H9 (cell line): ENCODE data around the gene SLC6A19. TPM values are rescaled to one million over a fixed set of nuclear protein-coding genes. Genes with fewer than 3 reads are reported as not detected.

ENCODE experiments used
- DNase-seq: peaks from one replicate; pipeline ENCODE4 v3.0.0-alpha.2; 2017
- H2AFZ ChIP-seq: one replicate; pipeline ENCODE4 v1.6.1; 2013; ENCODE audit warnings: mild to moderate bottlenecking, low read length, control low read depth, moderate library complexity
- H2AK5ac ChIP-seq: 2 replicates; pipeline ENCODE4 v1.6.1; 2013; ENCODE audit warnings: low read length, control low read depth, mixed read lengths; ENCODE audit not compliant: insufficient read length
- H2BK120ac ChIP-seq: one replicate; pipeline ENCODE4 v1.6.1; 2013; ENCODE audit warnings: low read depth, mild to moderate bottlenecking, low read length, control low read depth, inconsistent platforms; ENCODE audit not compliant: poor library complexity, severe bottlenecking
- H2BK12ac ChIP-seq: 2 replicates; pipeline ENCODE4 v1.6.1; 2013; ENCODE audit warnings: low read length, control low read depth, mixed read lengths, low read depth; ENCODE audit not compliant: insufficient read length
- H2BK15ac ChIP-seq: 2 replicates; pipeline ENCODE4 v1.6.1; 2013; ENCODE audit warnings: low read depth, low read length, control low read depth
- H2BK20ac ChIP-seq: one replicate; pipeline ENCODE4 v1.6.1; 2013; ENCODE audit warnings: low read depth, mild to moderate bottlenecking, low read length, control low read depth, inconsistent platforms; ENCODE audit not compliant: poor library complexity, severe bottlenecking
- H2BK5ac ChIP-seq: 2 replicates; pipeline ENCODE4 v1.6.1; 2013; ENCODE audit warnings: low read length, control low read depth, mixed read lengths; ENCODE audit not compliant: insufficient read length
- H3K14ac ChIP-seq: 2 replicates; pipeline ENCODE4 v1.6.1; 2013; ENCODE audit warnings: low read length, control low read depth; ENCODE audit not compliant: insufficient read depth
- H3K18ac ChIP-seq: 2 replicates; pipeline ENCODE4 v1.6.1; 2013; ENCODE audit warnings: low read depth, mild to moderate bottlenecking, mixed read lengths, low read length, control low read depth; ENCODE audit not compliant: insufficient read length
- H3K23ac ChIP-seq: 2 replicates; pipeline ENCODE4 v1.6.1; 2013; ENCODE audit warnings: low read length, control low read depth, mixed read lengths, low read depth; ENCODE audit not compliant: insufficient read length
- H3K23me2 ChIP-seq: 2 replicates; pipeline ENCODE4 v1.6.1; 2013; ENCODE audit warnings: low read depth, mild to moderate bottlenecking, mixed read lengths, low read length, control low read depth; ENCODE audit not compliant: insufficient read length, poor library complexity, severe bottlenecking
- H3K27ac ChIP-seq: 2 replicates; pipeline ENCODE4 v1.5.1; 2013; ENCODE audit warnings: low read length, control low read depth, mixed read lengths, low read depth; ENCODE audit not compliant: insufficient read length
- H3K27me3 ChIP-seq: 2 replicates; pipeline ENCODE4 v1.6.1; 2013; ENCODE audit warnings: low read length, control low read depth, inconsistent platforms; ENCODE audit not compliant: insufficient read depth
- H3K4ac ChIP-seq: 2 replicates; pipeline ENCODE4 v1.6.1; 2013; ENCODE audit warnings: low read depth, mild to moderate bottlenecking, control low read depth, inconsistent platforms, low read length, moderate library complexity
- H3K4me1 ChIP-seq: 2 replicates; pipeline ENCODE4 v1.6.1; 2013; ENCODE audit warnings: low read length, control low read depth, inconsistent platforms; ENCODE audit not compliant: insufficient read depth
- H3K4me2 ChIP-seq: 2 replicates; pipeline ENCODE4 v1.6.1; 2013; ENCODE audit warnings: low read length, control low read depth, mixed read lengths; ENCODE audit not compliant: insufficient read length, insufficient read depth
- H3K56ac ChIP-seq: 2 replicates; pipeline ENCODE4 v1.6.1; 2013; ENCODE audit warnings: low read depth, mild to moderate bottlenecking, mixed read lengths, low read length, control low read depth; ENCODE audit not compliant: insufficient read length
- H3K79me1 ChIP-seq: 2 replicates; pipeline ENCODE4 v1.6.1; 2013; ENCODE audit warnings: low read depth, mild to moderate bottlenecking, moderate library complexity, low read length, control low read depth, inconsistent platforms; ENCODE audit not compliant: insufficient read depth, poor library complexity, severe bottlenecking
- H3K79me2 ChIP-seq: 2 replicates; pipeline ENCODE4 v1.6.1; 2013; ENCODE audit warnings: low read length, control low read depth, inconsistent platforms; ENCODE audit not compliant: insufficient read depth
- H3K9ac ChIP-seq: 2 replicates; pipeline ENCODE4 v1.6.1; 2013; ENCODE audit warnings: low read length, control low read depth, mixed read lengths; ENCODE audit not compliant: insufficient read length; ENCODE audit errors: extremely low read depth
- H3K9me3 ChIP-seq: one replicate; pipeline ENCODE4 v1.6.1; 2013; ENCODE audit warnings: low read depth, low read length, inconsistent platforms; ENCODE audit not compliant: control insufficient read depth
- H3T11ph ChIP-seq: one replicate; pipeline ENCODE4 v1.6.1; 2013; ENCODE audit warnings: mild to moderate bottlenecking, low read length, control low read depth, inconsistent platforms
- H4K20me1 ChIP-seq: one replicate; pipeline ENCODE4 v1.6.1; 2013; ENCODE audit not compliant: control insufficient read depth, insufficient read length, insufficient read depth
- H4K5ac ChIP-seq: 2 replicates; pipeline ENCODE4 v1.6.1; 2013; ENCODE audit warnings: low read depth, mild to moderate bottlenecking, mixed read lengths, low read length, control low read depth; ENCODE audit not compliant: insufficient read length
- H4K8ac ChIP-seq: replicated peaks from 2 replicates; pipeline ENCODE4 v1.6.1; 2013; ENCODE audit warnings: low read length, control low read depth, mixed read lengths, low read depth; ENCODE audit not compliant: insufficient read length
- H4K91ac ChIP-seq: 2 replicates; pipeline ENCODE4 v1.6.1; 2013; ENCODE audit warnings: low read depth, mild to moderate bottlenecking, moderate library complexity, mixed read lengths, low read length, control low read depth; ENCODE audit not compliant: insufficient read length
- H3K27ac Mint-ChIP-seq, 3 experiments: 2 replicates in 2 of 3; 3 replicates in 1 of 3; pipeline ENCODE4 v1.8.0; 2020 to 2021; ENCODE audit warnings: mixed read lengths in 3 of 3, mild to moderate bottlenecking in 1 of 3, moderate library complexity in 1 of 3
- H3K27me3 Mint-ChIP-seq: 2 replicates; pipeline ENCODE4 v1.8.0; 2021; ENCODE audit warnings: low read depth, mild to moderate bottlenecking, moderate library complexity, mixed read lengths
- H3K36me3 Mint-ChIP-seq, 3 experiments: 2 replicates in 2 of 3; 3 replicates in 1 of 3; pipeline ENCODE4 v1.8.0; 2020 to 2021; ENCODE audit warnings: low read depth in 3 of 3, mixed read lengths in 3 of 3; ENCODE audit not compliant: insufficient read depth in 1 of 3
- H3K4me1 Mint-ChIP-seq, 2 experiments: 2 replicates each; pipeline ENCODE4 v1.8.0; 2020; ENCODE audit warnings: mixed read lengths in 2 of 2
- H3K4me3 Mint-ChIP-seq, 2 experiments: 2 replicates in 1 of 2; 3 replicates in 1 of 2; pipeline ENCODE4 v1.8.0; 2020 to 2021; ENCODE audit warnings: mild to moderate bottlenecking in 2 of 2, mixed read lengths in 2 of 2, moderate library complexity in 1 of 2
- H3K9me3 Mint-ChIP-seq, 2 experiments: 2 replicates in 1 of 2; 3 replicates in 1 of 2; pipeline ENCODE4 v1.8.0; 2020; ENCODE audit warnings: mild to moderate bottlenecking in 2 of 2, mixed read lengths in 2 of 2, moderate library complexity in 1 of 2
- CTCF ChIP-seq: fragments of 200-600 bp; sonication (generic); conservative IDR thresholded peaks from 3 replicates; pipeline ENCODE4 v1.8.0; 2021; ENCODE audit warnings: antibody characterized with exemption, mild to moderate bottlenecking
- WGBS: extraction: QIAGEN DNeasy Blood & Tissue Kit; methylation state at CpG from one replicate; pipeline ENCODE4 v1.1.7; 2013; ENCODE audit warnings: missing lambda C conversion rate, low lambda C conversion rate, mixed read lengths; ENCODE audit not compliant: insufficient read length; ENCODE audit errors: extremely low coverage; 5-methylcytosine and 5-hydroxymethylcytosine counted together
- total RNA-seq: library from RNA; stranded (reverse); gene quantifications from 2 replicates; pipeline ENCODE4 v1.2.1, GENCODE V29; 2021

The SLC6A19 gene
- total RNA-seq, 1 experiment from 2014 or later, result not detected

- Histone ChIP-seq H3T11ph (no peak overlapping the region), H2BK12ac (no peak overlapping the region), H3K14ac (no peak overlapping the region), H3K23me2 (no peaks in the 10 kb centered on the region), H2AK5ac (no peak overlapping the region), H3K56ac (no peak overlapping the region), H3K4ac (no peak overlapping the region), H4K91ac (no peak overlapping the region), H2BK120ac (no peak overlapping the region), H3K9ac (no peak overlapping the region), H4K20me1 (no peaks in the 10 kb centered on the region), H2BK20ac (no peak overlapping the region), H2BK15ac (no peak overlapping the region), H3K79me2 (no peaks in the 10 kb centered on the region), H4K5ac (no peak overlapping the region), H3K23ac (no peak overlapping the region), H4K8ac (no peak overlapping the region), H3K79me1 (no peaks in the 10 kb centered on the region), H3K27ac (no peak overlapping the region), H3K18ac (no peak overlapping the region), H2BK5ac (no peak overlapping the region), H3K4me1 (no peaks in the 10 kb centered on the region), H2AFZ (no peak overlapping the region), H3K4me2 (no peak overlapping the region), H3K27me3 (no peaks in the 10 kb centered on the region), H3K9me3 (no peaks in the 10 kb centered on the region)
- Mint-ChIP-seq H3K27ac (no peak overlapping the region; a peak in 1 of 7 replicates), H3K9me3 (peaks cover 0 to 8% of the 10 kb centered on the region in 2 experiments; a peak in 2 of 5 replicates), H3K4me1 (no peaks in the 10 kb centered on the region), H3K27me3 (peaks cover 5% of the 10 kb centered on the region), H3K4me3 (no peak overlapping the region), H3K36me3 (no peaks in the 10 kb centered on the region; a peak in 1 of 7 replicates)
- DNase-seq, result no peak
- TF ChIP-seq CTCF, result no peak
- WGBS, result no CpG with 5 or more reads among the region's 12 CpGs
Measured at GRCh38 chr5:1223278-1223670, 21.9 kb downstream of the SLC6A19 start.
